CD4-positive, alpha-beta T cell treated with Interleukin-6 at 100 ng/mL for 8 hours (primary cell): ENCODE data around the gene PCDHA1.

Experiments
- DNase-seq: peaks from one replicate; pipeline ENCODE4 v3.0.0-alpha.2; 2020; ENCODE audit warnings: mixed read lengths, low spot score

The PCDHA1 gene

DNA sequence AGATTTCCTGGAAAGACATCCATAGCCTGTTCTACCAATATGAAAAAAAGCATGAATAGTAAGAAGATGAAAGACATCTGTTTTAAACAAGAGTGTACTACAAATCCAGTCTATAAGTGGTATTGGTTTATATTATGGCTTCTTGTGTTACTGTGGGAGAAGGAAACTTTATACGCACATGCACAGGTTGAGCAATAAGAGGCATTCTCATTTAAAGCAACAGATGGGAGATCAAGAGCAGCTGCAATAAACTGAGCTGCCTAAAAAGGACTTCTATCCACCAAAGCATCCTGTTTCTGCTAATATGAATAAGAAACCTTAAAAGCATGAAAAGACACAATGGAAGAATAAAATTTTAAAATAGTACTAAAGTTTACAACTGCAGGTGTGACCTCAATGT is 256.6 kb downstream of the PCDHA1 start:
- no peak for DNase-seq

DNA sequence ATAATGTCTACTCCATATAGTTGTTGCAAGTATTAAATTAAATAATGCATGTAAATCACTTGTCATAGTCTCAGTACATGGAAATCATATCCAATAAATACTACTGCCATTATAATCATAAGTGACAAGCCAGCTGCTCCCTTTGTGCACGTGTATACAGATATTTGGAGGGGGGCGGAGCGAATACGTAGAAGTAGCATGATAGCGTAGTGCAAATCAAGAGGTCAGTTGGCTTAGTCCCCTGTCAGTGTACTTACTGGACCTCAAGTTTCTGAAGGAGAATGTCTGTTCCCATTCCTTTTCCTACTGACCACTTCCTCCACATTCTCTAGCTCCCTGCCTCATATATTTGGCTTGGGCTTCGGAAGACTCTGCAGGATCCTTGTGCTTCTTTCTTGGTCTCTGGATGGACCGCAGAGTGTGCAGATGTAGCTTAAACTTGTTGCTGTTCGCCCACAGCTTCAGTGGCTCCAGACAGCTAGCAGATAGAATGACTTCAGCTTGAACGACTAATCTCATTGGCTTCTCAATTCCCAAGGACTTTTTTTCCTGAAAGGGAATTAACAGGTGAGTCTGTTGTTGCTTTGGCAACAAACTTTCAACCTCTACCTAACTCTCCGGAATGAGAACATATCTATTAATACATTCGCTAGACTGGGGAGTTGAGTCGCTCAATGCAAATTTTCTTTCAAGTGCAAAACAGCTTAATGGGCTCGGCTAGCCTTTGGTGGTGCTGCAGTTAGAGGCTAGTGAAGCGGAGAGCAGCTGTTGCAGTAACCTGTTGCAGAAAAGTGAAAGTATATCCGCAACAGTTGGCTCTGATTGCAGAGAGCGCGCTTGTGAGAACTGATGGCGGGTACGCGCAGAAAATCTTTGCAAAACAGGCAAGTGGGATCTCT is 264.9 kb downstream of the PCDHA1 start, which contains the start of gene PCDHB1:
Gene PCDHB1 (plus strand): TSS at position 753 of the 899 bp plus-strand sequence. CDS start 97 bp downstream, at position 850.
- DNase-seq: no peak

DNA sequence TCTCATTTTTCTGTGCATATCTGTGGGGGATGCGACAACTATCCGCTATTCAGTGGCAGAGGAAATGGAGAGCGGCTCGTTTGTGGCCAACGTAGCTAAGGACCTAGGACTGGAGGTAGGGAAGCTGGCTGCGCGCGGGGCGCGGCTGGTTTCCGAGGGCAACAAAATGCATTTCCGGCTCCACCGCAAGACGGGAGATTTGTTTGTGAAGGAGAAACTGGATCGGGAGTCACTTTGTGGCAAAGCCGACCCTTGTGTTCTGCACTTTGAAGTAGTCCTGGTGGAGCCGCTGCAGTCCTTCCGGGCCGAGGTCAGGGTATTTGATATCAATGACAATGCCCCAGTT is 265.6 kb downstream of the PCDHA1 start:
- DNase-seq: no peak
